GM18951 (cell line): ENCODE results near the gene CACNA1G.

Experiments
- POLR2A ChIP-seq: IDR thresholded peaks from 4 replicates; pipeline ENCODE4 v1.6.1; 2011; ENCODE audit warnings: mild to moderate bottlenecking; ENCODE audit not compliant: insufficient read length, insufficient read depth; ENCODE audit errors: extremely low read depth
- in situ Hi-C: fragments of 300-500 bp; cut with MboI; formaldehyde crosslinking; loops from one replicate; pipeline ENCODE4 v1.12.0; 2022; ENCODE audit warnings: low sequenced_read_pairs, mixed read lengths, inconsistent platforms; ENCODE audit not compliant: unreplicated experiment

Gene CACNA1G

DNA sequence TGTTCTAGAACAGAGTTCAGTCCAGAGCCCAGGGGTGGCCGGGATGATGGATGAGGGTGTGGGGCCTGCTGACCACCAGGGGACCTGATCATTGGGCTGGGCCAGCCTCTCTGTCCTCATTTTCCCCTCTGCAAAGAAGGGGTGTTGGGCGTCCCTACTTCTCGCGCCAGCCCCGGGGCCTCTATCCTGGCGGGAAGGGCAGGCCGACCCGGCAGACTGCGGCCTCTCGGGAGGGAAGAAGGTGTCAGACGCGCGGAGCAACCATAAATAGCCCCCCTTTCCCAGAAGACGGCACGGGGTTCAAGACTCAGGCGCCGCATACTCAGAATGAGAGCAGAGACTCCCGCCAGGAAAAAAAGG lies 2.0 kb upstream of the CACNA1G start:
- TF ChIP-seq POLR2A, result no peak
- in situ Hi-C loops, result no loop called here

DNA sequence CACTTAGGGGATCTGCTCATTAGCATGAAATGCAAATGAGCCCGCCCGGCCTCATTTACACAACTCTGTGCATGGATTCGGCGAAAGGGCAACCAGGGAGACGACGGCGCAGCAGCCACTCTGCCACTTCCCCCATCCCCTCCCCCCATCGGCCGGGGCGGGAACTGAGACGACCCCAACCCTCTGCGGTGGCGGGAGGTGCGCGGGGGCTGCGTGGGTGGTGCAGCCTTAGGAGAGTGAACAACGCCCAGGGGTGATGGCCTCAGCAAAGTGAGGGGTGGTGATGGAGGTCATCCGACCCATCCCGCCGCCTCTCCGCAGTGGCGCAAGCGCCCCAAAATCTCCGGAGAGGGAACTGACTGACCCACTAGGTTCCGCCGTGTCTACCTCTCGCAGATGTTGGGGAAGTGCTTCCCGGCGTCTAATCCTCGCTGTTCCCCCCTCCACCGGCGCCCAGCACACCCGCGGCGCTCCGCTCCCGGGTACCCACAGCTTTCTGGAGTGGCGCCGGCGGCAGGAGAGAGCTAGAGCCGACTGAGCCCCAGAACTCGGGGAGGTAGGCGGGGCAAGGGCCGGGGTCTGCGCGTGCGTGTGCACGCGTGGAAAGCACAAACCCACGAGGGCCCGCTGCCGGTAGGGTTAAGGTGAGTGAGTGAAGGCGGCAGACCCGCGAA lies 1.4 kb upstream of the CACNA1G start:
- in situ Hi-C loops, result no loop called here
- TF ChIP-seq POLR2A, result no peak

DNA sequence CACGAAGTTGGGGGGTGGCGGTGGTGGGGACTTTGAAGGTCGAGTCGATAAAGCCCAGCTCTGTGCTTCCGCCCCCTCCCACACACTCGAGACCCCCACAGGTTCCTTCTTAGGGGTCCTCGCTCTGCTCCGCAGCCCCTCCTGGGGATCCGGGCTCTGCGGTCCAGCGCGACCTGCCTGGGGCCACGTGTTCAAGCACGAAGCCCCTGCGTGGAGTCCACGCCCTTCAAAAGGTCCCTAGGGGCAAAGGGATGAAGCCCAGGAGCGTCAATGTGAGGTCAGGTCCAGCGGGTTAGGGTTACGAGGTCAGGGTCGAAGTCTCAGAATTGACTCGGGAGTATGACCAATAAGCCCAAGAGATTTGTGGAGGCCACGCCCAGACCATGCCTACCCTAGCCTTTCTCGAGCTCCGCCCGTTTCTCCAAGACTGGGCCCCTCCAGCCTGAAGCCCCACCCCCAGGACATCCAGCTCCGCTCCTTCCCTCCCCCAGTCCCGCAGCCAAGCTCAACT lies 786 bp upstream of the CACNA1G start:
- no peak for TF ChIP-seq POLR2A
- in situ Hi-C loops, result no loop called here

DNA sequence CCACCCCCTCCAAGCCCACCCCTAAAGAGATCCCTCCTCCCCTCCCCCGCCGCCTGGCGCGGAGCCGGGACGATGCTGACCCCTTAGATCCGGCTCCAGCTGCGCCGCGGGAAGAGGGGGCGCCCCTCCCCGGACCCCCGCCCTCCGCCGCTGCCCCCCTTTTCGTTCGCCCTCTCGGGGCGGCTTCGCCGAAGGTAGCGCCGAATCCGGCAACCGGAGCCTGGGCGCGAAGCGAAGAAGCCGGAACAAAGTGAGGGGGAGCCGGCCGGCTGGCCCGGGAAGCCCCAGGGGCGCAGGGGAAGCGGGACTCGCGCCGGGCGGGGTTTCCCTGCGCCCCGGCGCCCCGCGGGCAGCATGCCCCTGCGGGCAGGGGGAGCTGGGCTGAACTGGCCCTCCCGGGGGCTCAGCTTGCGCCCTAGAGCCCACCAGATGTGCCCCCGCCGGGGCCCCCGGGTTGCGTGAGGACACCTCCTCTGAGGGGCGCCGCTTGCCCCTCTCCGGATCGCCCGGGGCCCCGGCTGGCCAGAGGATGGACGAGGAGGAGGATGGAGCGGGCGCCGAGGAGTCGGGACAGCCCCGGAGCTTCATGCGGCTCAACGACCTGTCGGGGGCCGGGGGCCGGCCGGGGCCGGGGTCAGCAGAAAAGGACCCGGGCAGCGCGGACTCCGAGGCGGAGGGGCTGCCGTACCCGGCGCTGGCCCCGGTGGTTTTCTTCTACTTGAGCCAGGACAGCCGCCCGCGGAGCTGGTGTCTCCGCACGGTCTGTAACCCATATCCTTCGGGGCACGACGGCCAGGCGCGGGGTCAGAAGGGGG lies 623 bp downstream of the CACNA1G start:
- in situ Hi-C loops, result no loop called here
- TF ChIP-seq POLR2A, result no peak

DNA sequence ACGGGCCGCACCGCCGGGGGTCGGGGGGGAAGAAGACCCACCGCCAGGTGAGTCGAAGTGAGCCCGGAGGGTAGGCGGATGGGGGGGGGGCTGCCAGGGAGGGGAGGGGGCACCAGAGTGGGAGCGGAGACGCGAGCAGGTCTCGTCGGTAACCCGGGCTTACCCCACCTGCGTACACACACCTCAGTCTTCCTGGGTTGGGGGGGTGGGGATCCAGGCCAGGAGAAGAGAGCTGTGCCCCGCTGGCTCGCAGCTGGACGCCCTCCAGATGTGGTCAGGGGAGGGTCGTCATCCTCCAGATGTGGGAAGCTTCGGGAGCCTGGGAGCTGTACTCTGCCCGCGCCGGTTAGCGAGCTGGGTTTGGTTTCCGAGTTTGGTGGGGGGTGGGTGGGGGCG lies 1.2 kb downstream of the CACNA1G start:
- in situ Hi-C loops, result no loop called here
- TF ChIP-seq POLR2A, result no peak

DNA sequence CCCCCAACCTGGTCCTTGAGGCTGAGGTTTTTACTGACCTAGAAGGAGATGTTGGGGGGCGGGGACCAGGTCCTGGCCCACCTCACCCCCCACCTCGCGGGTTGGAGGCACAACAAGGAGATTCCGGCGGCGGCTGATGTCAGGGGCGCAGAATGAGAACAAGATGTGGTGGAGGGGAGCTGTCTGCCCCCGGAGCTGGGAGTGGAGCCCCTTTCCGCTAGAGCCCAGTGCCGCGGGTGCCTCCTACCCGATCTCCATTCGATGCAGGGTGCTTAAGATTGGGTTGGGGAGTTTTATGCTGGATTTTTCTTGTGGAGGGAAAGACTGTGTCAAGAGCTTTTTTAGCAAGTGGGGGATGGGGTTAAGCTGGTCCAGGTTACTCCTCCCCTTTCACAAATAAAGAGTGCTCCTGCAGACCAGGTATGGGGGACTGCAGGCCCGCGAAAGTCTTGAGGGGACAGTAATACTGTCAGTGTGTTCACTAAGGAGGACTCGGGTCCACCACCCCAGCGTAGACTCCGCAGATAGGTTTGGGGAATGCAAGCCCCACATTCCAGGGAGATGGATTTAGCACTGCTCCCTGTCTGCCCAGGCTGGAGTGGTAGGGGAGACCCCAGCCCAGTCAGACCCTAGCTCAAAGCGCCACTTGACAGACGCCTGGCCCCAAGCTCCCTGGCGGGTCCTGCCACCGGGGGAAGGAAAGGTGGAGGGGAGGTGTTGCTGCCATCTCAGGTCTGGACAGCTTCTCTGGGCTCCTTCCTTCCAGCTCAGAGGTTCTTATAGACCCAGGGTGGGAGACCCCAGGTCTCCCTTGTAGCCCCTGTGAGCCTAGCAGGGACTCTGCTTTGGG lies 2.0 kb downstream of the CACNA1G start:
- TF ChIP-seq POLR2A, result no peak
- in situ Hi-C loops, result no loop called here

DNA sequence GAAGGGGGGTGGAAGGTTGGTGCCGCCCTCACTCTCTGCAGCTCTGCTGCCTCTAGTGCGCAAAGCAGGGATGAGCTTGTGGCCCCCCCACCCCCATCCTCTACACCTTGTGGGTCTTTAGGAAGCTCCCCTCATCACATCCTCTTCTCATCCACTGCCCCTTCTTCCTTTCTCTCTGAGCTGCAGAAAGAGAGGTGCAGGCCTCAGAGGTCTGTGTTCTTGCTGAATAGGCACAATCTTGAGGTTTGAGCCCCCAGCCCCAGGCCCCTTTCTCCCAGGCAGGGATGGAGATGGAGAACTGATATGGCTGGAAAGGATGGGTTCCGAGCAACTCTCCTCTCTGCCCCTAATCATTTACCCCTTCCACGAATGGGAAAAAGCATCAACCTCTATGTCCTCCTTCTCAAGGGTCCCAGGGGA lies 2.6 kb downstream of the CACNA1G start:
- no peak for TF ChIP-seq POLR2A
- in situ Hi-C loops, result no loop called here

DNA sequence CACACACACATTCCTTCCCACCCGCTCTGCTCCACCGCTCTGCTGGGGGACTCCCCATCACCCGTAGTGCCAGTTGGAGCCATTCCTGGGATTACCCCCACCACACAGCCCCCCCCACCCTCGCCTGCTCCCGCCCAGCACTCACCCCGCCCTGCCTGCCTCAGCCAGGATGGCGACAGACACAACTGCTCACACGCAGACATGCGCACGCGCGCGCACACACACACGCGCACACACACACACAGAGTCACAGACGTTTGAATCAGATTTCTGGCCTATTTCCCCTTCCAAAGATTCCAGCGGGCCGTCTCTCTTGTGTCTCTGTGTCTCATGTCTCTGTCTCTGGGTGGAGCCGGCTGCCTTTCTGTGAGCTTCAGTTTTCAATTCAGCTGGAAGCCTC lies 4.4 kb downstream of the CACNA1G start:
- in situ Hi-C loops, result no loop called here
- TF ChIP-seq POLR2A, result no peak

DNA sequence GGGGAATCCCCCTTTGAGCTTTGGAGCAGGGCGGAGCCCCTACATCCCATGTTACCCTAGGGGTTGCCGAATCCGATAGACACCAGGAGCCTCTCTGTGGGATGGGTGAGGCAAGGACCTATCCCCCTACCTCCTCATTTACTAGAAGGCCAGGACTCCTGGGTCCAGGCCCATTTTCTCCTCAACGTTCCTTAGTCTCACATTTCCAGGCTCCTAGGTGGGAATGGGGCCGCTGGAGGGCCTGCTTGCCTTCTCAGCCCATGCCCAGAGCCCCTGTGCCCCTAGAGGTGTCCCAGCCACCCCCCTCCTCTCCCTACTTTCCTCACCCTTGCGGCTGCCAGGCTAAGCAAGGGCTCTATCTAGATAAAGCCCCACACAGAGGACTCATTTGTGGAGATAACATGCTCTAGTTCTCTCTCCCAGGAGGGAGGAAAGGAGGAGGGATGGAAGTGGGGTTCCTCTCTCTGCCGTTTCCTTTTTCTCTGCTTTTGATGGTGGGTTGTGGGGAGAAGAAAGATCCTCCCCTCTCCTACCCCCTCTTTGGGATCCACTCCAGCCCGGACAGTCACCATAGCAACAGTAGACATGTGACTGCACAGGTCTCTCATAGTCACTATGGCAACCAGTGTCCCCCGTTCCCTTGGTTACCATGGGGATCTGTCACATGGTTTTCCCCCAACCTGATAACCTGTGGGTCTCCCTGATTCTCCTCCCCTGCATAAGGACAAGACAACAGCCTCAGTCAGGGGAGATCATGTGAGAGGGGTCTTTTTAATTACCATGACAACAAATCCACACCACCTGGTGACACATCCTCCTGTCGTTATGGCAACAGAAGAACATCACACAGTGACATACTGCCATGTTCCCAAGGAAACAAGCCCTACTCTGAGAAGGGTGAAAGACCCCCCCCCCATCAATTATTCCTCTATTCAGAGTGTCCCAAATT lies 5.2 kb downstream of the CACNA1G start:
- TF ChIP-seq POLR2A, result no peak
- in situ Hi-C loops, result no loop called here

DNA sequence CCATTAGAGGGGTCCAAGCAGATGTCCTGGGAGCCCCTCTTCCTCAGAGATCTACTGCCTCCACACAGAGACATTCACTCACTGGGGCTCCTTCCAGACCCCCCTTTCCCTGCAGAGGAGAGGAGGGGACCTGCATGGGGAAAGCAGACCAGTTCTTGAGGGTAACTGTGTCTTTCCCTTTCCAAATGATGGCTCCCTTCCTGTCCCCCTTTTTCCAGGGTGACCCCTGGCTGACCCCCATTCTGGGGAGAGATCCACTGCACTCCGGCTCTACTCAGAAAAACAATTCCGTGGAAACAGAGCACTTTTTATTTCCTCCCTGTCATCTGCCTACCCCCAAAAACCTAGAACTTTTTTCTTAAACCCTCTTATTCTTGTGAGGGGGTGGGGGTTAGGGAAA lies 6.4 kb downstream of the CACNA1G start:
- TF ChIP-seq POLR2A, result no peak
- in situ Hi-C loops, result no loop called here

DNA sequence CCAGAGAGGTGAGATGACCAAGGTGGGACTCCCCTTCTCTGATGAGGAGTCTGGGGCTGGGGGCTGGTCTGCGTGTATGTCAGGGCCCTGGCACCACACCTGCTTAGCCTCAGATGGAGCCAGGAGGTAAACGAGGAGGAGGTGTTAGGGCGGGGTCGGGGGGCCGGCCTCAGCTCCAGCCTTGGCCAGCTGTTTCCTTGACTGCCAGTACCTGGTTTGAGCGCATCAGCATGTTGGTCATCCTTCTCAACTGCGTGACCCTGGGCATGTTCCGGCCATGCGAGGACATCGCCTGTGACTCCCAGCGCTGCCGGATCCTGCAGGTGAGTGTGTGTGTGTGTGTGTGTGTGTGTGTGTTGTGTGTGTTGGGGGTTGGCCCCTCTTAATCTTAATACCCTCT lies 8.1 kb downstream of the CACNA1G start:
- in situ Hi-C loops, result no loop called here
- no peak for TF ChIP-seq POLR2A

DNA sequence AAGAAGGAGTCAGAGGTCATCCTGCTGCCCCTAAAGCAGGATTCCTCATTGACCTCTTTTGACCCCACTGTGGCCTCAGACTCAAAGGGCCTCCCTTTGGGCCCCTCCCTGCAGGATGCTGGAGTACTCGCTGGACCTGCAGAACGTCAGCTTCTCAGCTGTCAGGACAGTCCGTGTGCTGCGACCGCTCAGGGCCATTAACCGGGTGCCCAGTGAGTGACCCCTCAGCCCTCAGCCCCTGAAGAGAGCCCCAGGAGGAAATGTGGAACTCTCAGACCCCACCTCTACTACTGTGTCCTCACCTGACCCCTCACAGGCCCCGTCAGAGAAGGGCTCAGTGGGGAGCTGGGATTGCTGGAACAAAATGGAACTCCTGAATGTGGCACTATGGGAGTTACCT lies 9.1 kb downstream of the CACNA1G start:
- in situ Hi-C loops, result no loop called here

More for the DNA sequence above, 9.1 kb downstream of the CACNA1G start:
- no peak for TF ChIP-seq POLR2A
